GM23338 (cell line): Measurements from ENCODE around the gene HMOX1. TPM values are rescaled to one million over a fixed set of nuclear protein-coding genes. Genes with fewer than 3 reads are reported as not detected.
A peak's percentile ranks its signal among the peaks of the same experiment; 100 is the strongest.

Experiments used
- ATAC-seq: fragments of 200-7000 bp; cut with Tn5 transposase; 3 replicates; pipeline ENCODE4 v1.9.1; 2020
- DNase-seq: peaks from one replicate; pipeline ENCODE4 v3.0.0-alpha.2; 2015; ENCODE audit warnings: low spot score
- H2AFZ ChIP-seq: fragments of 200-600 bp; sonication (generic); 2 replicates; pipeline ENCODE4 v1.8.0; 2016; ENCODE audit warnings: antibody characterized with exemption, mild to moderate bottlenecking, moderate library complexity
- H3F3A ChIP-seq: fragments of 200-600 bp; sonication (generic); replicated peaks from 2 replicates; pipeline ENCODE4 v1.8.0; 2017; ENCODE audit warnings: antibody characterized with exemption, mixed run types, low read depth
- H3K27ac ChIP-seq: fragments of 200-600 bp; sonication (generic); 2 replicates; pipeline ENCODE4 v1.6.1; 2016; ENCODE audit warnings: low read depth
- H3K27me3 ChIP-seq: fragments of 200-600 bp; sonication (generic); 2 replicates; pipeline ENCODE4 v1.8.0; 2016; ENCODE audit warnings: mild to moderate bottlenecking, mixed run types, moderate library complexity; ENCODE audit not compliant: insufficient read depth
- H3K36me3 ChIP-seq: fragments of 200-600 bp; sonication (generic); 2 replicates; pipeline ENCODE4 v1.8.0; 2016; ENCODE audit warnings: mild to moderate bottlenecking; ENCODE audit not compliant: insufficient read depth
- H3K4me1 ChIP-seq: fragments of 200-600 bp; sonication (generic); 2 replicates; pipeline ENCODE4 v1.8.0; 2016; ENCODE audit warnings: mild to moderate bottlenecking, moderate library complexity; ENCODE audit not compliant: insufficient read depth
- H3K4me2 ChIP-seq: fragments of 200-600 bp; sonication (generic); 2 replicates; pipeline ENCODE4 v1.7.1; 2017; ENCODE audit warnings: mixed run types
- H3K4me3 ChIP-seq: fragments of 200-600 bp; sonication (generic); 2 replicates; pipeline ENCODE4 v1.6.1; 2016; ENCODE audit warnings: mixed run types
- H3K79me2 ChIP-seq: fragments of 200-600 bp; sonication (generic); replicated peaks from 2 replicates; pipeline ENCODE4 v1.8.0; 2017; ENCODE audit warnings: mild to moderate bottlenecking; ENCODE audit not compliant: insufficient read depth
- H3K9me2 ChIP-seq: fragments of 200-600 bp; sonication (generic); 2 replicates; pipeline ENCODE4 v1.8.0; 2017; ENCODE audit not compliant: insufficient read depth
- H4K20me1 ChIP-seq: fragments of 200-600 bp; sonication (generic); replicated peaks from 2 replicates; pipeline ENCODE4 v1.8.0; 2017; ENCODE audit warnings: mild to moderate bottlenecking; ENCODE audit not compliant: insufficient read depth
- H3K27ac Mint-ChIP-seq: 2 replicates; pipeline ENCODE4 v1.8.0; 2020; ENCODE audit warnings: inconsistent platforms, mild to moderate bottlenecking, moderate library complexity, mixed read lengths
- H3K27me3 Mint-ChIP-seq: 3 replicates; pipeline ENCODE4 v1.8.0; 2022; ENCODE audit warnings: low read depth, mild to moderate bottlenecking, moderate library complexity, mixed read lengths, inconsistent platforms; ENCODE audit not compliant: insufficient read depth, poor library complexity
- H3K36me3 Mint-ChIP-seq: 3 replicates; pipeline ENCODE4 v1.8.0; 2021; ENCODE audit warnings: low read depth, mild to moderate bottlenecking, inconsistent platforms, moderate library complexity, mixed read lengths
- H3K4me1 Mint-ChIP-seq: 3 replicates; pipeline ENCODE4 v1.8.0; 2020; ENCODE audit warnings: mild to moderate bottlenecking, inconsistent platforms, mixed read lengths
- H3K4me3 Mint-ChIP-seq: 3 replicates; pipeline ENCODE4 v1.8.0; 2021; ENCODE audit warnings: moderate library complexity, mild to moderate bottlenecking, inconsistent platforms, mixed read lengths
- H3K9me3 Mint-ChIP-seq: 3 replicates; pipeline ENCODE4 v1.8.0; 2020; ENCODE audit warnings: moderate library complexity, mild to moderate bottlenecking, inconsistent platforms, mixed read lengths
- CREB1 ChIP-seq: fragments of 250-450 bp; sonication (Bioruptor Pico); IDR thresholded peaks from 2 replicates; pipeline ENCODE4 v1.5.0; 2020; ENCODE audit warnings: low read depth, mild to moderate bottlenecking, moderate library complexity
- CTCF ChIP-seq, 2 experiments: fragments of 200-600 bp in 1 of 2; sonication (generic) in 1 of 2; conservative IDR thresholded peaks; 2 replicates each; pipeline versions ENCODE4 v1.5.1 to v1.6.1; 2016 to 2017; ENCODE audit warnings: antibody characterized with exemption in 2 of 2, low read depth in 2 of 2, mild to moderate bottlenecking in 2 of 2, moderate library complexity in 1 of 2
- ETS1 ChIP-seq: IDR thresholded peaks from 2 replicates; pipeline ENCODE4 v1.6.1; 2016; ENCODE audit warnings: antibody characterized with exemption
- EZH2 ChIP-seq: fragments of 200-600 bp; sonication (generic); IDR thresholded peaks from one replicate; pipeline ENCODE4 v1.8.0; 2017; ENCODE audit warnings: antibody characterized with exemption, mild to moderate bottlenecking, low read depth; ENCODE audit not compliant: unreplicated experiment
- EZH2phosphoT487 ChIP-seq: fragments of 200-600 bp; sonication (generic); IDR thresholded peaks from one replicate; pipeline ENCODE4 v1.8.1; 2018; ENCODE audit warnings: antibody characterized with exemption; ENCODE audit not compliant: unreplicated experiment
- JUNB ChIP-seq: IDR thresholded peaks from one replicate; pipeline ENCODE4 v1.6.1; 2016; ENCODE audit warnings: antibody characterized with exemption; ENCODE audit not compliant: unreplicated experiment
- NANOG ChIP-seq: IDR thresholded peaks from 2 replicates; pipeline ENCODE4 v1.6.1; 2016; ENCODE audit warnings: antibody characterized with exemption, borderline replicate concordance
- POLR2AphosphoS5 ChIP-seq: IDR thresholded peaks from 2 replicates; pipeline ENCODE4 v1.6.1; 2016; ENCODE audit warnings: antibody characterized with exemption, low read depth
- REST ChIP-seq: IDR thresholded peaks from one replicate; pipeline ENCODE4 v1.6.1; 2018; ENCODE audit warnings: antibody characterized with exemption; ENCODE audit not compliant: unreplicated experiment
- STAT1 ChIP-seq: IDR thresholded peaks from one replicate; pipeline ENCODE4 v1.6.1; 2016; ENCODE audit warnings: antibody characterized with exemption; ENCODE audit not compliant: unreplicated experiment
- ZNF114 ChIP-seq: fragments of 250-450 bp; sonication (Bioruptor Pico); IDR thresholded peaks from 2 replicates; pipeline ENCODE4 v1.5.0; 2020; ENCODE audit warnings: mild to moderate bottlenecking, moderate library complexity
- ZNF331 ChIP-seq: fragments of 250-450 bp; sonication (Bioruptor Pico); IDR thresholded peaks from 2 replicates; pipeline ENCODE4 v1.5.0; 2020; ENCODE audit warnings: low read depth, mild to moderate bottlenecking, moderate library complexity
- ZNF462 ChIP-seq: fragments of 250-450 bp; sonication (Bioruptor Pico); IDR thresholded peaks from 2 replicates; pipeline ENCODE4 v1.5.0; 2020; ENCODE audit warnings: mild to moderate bottlenecking, moderate library complexity
- polyA plus RNA-seq: library from polyadenylated mRNA; unstranded; fragments of >200 nt; fragmentation: Nextera tagmentation; extraction: Ambion mirVana; gene quantifications from 2 replicates; pipeline ENCODE4 v1.2.1, GENCODE V29; 2016
- total RNA-seq: library from RNA; depleted of rRNA; stranded (reverse); fragments of >200 nt; shearing (Covaris generic); gene quantifications from 2 replicates; pipeline ENCODE4 v1.2.3, GENCODE V29; 2014

Gene HMOX1
- total and polyA plus RNA-seq, 2 experiments from 2014 or later: 10.9 to 22.6 TPM

GRCh38 chr22:35373781-35374180 lies 7.1 kb upstream of the HMOX1 start:
- Histone ChIP-seq H3K9me2 (no peaks in the 10 kb centered on the region), H3K4me2 (peak overlapping the region; percentile 49; the same call in 1 of the 2 replicates), H4K20me1 (no peaks in the 10 kb centered on the region), H3K36me3 (no peaks in the 10 kb centered on the region), H3K27me3 (no peaks in the 10 kb centered on the region), H3K27ac (no peak overlapping the region), H2AFZ (peak overlapping the region; percentile 53; the same call in 1 of the 2 replicates), H3K4me1 (peaks cover 53% of the 10 kb centered on the region), H3K4me3 (no peak overlapping the region), H3K79me2 (no peaks in the 10 kb centered on the region), H3F3A (peaks cover 27% of the 10 kb centered on the region)
- peaks cover 5% of the 10 kb centered on the region; the same call in 1 of the 3 replicates for H3K9me3 Mint-ChIP-seq
- TF ChIP-seq CTCF (conservative IDR thresholded peaks at IDR 0.05; ENCODE audit: low read depth in 2 of 2): no peak
- TF ChIP-seq NANOG: no peak
- TF ChIP-seq EZH2phosphoT487: no peak
- TF ChIP-seq STAT1: no peak
- no peak for TF ChIP-seq ETS1
- TF ChIP-seq ZNF331: no peak
- no peak for TF ChIP-seq POLR2AphosphoS5
- no peak for TF ChIP-seq ZNF462
- TF ChIP-seq ZNF114: no peak
- no peak for TF ChIP-seq REST
- TF ChIP-seq EZH2: no peak
- TF ChIP-seq CREB1: no peak
- TF ChIP-seq JUNB: no peak
- ATAC-seq (no peak), DNase-seq (no peak)
- H3K4me1 Mint-ChIP-seq: peaks cover 50% of the 10 kb centered on the region
- peak overlapping the region; percentile 43; the same call in 1 of the 2 replicates for H3K27ac Mint-ChIP-seq
- no peak overlapping the region for H3K4me3 Mint-ChIP-seq
- H3K36me3 Mint-ChIP-seq: no peaks in the 10 kb centered on the region
- H3K27me3 Mint-ChIP-seq: peaks cover 38% of the 10 kb centered on the region
